GM12878 (cell line): ENCODE results near the gene ENTREP3. TPM values are rescaled to one million over a fixed set of nuclear protein-coding genes. Genes with fewer than 3 reads are reported as not detected.
"Not testable (repeated sequence)": the region's sequence is repeated elsewhere in the genome, so short reads cannot be mapped to it uniquely, and the experiment has no call there.

Source experiments
- ATAC-seq: fragments of 200-7000 bp; cut with Tn5 transposase; 3 replicates; pipeline ENCODE4 v1.9.1; 2020; ENCODE audit warnings: mild to moderate bottlenecking, moderate library complexity
- BruUV-seq: library from RNA; stranded (reverse); fragments of 400-500 nt; replicated peaks from 2 replicates; lab custom pipeline; 2021; lab: Mats Ljungman, UMichigan
- CTCF ChIA-PET: fragments of 300-600 bp; sonication (Branson Sonifier 250); formaldehyde crosslinking; extraction: SDS; loops from one replicate; lab custom pipeline; 2021; ENCODE audit warnings: inconsistent platforms; lab: Yijun Ruan, JAX
- POLR2A ChIA-PET: fragments of 350-600 bp; formaldehyde crosslinking; extraction: SDS; loops from one replicate; lab custom pipeline; 2021; ENCODE audit warnings: inconsistent platforms; lab: Charles Lee
- RAD21 ChIA-PET: fragments of 300-600 bp; sonication (Branson Sonifier 250); formaldehyde crosslinking; loops from one replicate; lab custom pipeline; 2023; ENCODE audit warnings: antibody characterized with exemption; ENCODE audit not compliant: unreplicated experiment; lab: Charles Lee
- SMC1A ChIA-PET: fragments of 300-600 bp; sonication (Branson Sonifier 250); formaldehyde crosslinking; loops from one replicate; lab custom pipeline; 2023; ENCODE audit not compliant: unreplicated experiment, uncharacterized antibody; lab: Charles Lee
- DNase-seq: peaks from one replicate; pipeline ENCODE4 v3.0.0-alpha.2; 2011; ENCODE audit warnings: low read depth, low spot score
- FAIRE-seq: peaks from 3 replicates; lab custom pipeline; 2011; peaks lifted over from hg19 to GRCh38; lab: Jason Lieb, UNC
- H2AFZ ChIP-seq: 2 replicates; pipeline ENCODE4 v1.6.0; 2011; ENCODE audit warnings: low read depth, low read length, control low read depth; ENCODE audit not compliant: control insufficient read depth
- H3K27ac ChIP-seq: 2 replicates; pipeline ENCODE4 v1.5.1; 2011; ENCODE audit warnings: control low read depth; ENCODE audit not compliant: control insufficient read depth, insufficient read depth
- H3K27me3 ChIP-seq, 2 experiments: replicated peaks in 1 of 2; 2 replicates each; pipeline versions ENCODE4 v1.6.0 to v1.6.1; 2011; ENCODE audit warnings: low read length in 1 of 2; ENCODE audit not compliant: control insufficient read depth in 2 of 2, insufficient read depth in 2 of 2
- H3K36me3 ChIP-seq, 2 experiments: 2 replicates each; pipeline ENCODE4 v1.5.1; 2011; ENCODE audit warnings: low read length in 1 of 2; ENCODE audit not compliant: control insufficient read depth in 2 of 2, insufficient read depth in 2 of 2
- H3K4me1 ChIP-seq: 2 replicates; pipeline ENCODE4 v1.6.1; 2011; ENCODE audit warnings: mild to moderate bottlenecking, low read length, moderate library complexity, mixed read lengths; ENCODE audit not compliant: control insufficient read depth, insufficient read depth
- H3K4me2 ChIP-seq: 2 replicates; pipeline ENCODE4 v1.6.0; 2011; ENCODE audit warnings: control low read depth; ENCODE audit not compliant: control insufficient read depth, insufficient read depth
- H3K4me3 ChIP-seq: fragments of 200-600 bp; sonication (generic); 2 replicates; pipeline ENCODE4 v1.5.1; 2016
- H3K79me2 ChIP-seq: 2 replicates; pipeline ENCODE4 v1.6.0; 2011; ENCODE audit warnings: low read length; ENCODE audit not compliant: control insufficient read depth, insufficient read depth
- H3K9ac ChIP-seq: 2 replicates; pipeline ENCODE4 v1.8.0; 2011; ENCODE audit warnings: low read length, control low read depth, mixed read lengths; ENCODE audit not compliant: control insufficient read depth, insufficient read depth
- H3K9me3 ChIP-seq: replicated peaks from 3 replicates; pipeline ENCODE4 v1.5.1; 2011; ENCODE audit warnings: mild to moderate bottlenecking, low read length; ENCODE audit not compliant: control insufficient read depth, insufficient read depth
- H4K20me1 ChIP-seq: 2 replicates; pipeline ENCODE4 v1.6.0; 2011; ENCODE audit not compliant: control insufficient read depth, insufficient read depth
- WGBS: methylation state at CpG from one replicate; pipeline ENCODE4 v1.1.6; 2016; ENCODE audit warnings: low lambda C conversion rate; ENCODE audit not compliant: insufficient replicate concordance, insufficient coverage; ENCODE audit errors: missing lambda C conversion rate; 5-methylcytosine and 5-hydroxymethylcytosine counted together
- in situ Hi-C: fragments of 300-500 bp; cut with MboI; formaldehyde crosslinking; loops from 9 replicates; pipeline ENCODE4 v1.14.3; 2018; ENCODE audit warnings: mixed read lengths
- intact Hi-C: fragments of 100-400 bp; cut with micrococcal nuclease; formaldehyde crosslinking; loops from one replicate; pipeline ENCODE4 v1.14.2; 2022; ENCODE audit not compliant: unreplicated experiment
- polyA plus RNA-seq, 11 experiments: library from polyadenylated mRNA; depleted of rRNA in 4 of 11; unstranded in 6 of 11; stranded (reverse) in 5 of 11; fragments of >200 nt; fragmentation: Nextera tagmentation in 4 of 11; fragmentation: Illumina TruSeq in 1 of 11; extraction: Ambion mirVana in 4 of 11; extraction: Trizol in 1 of 11; gene quantifications; 1 replicate in 1 of 11; 2 replicates in 10 of 11; pipeline versions ENCODE4 v1.2.1 to v1.2.3, GENCODE V29; 2011 to 2016; ENCODE audit warnings: inconsistent platforms in 2 of 11, missing spikeins in 2 of 11, low read depth in 1 of 11
- total RNA-seq, 4 experiments: library from RNA; depleted of rRNA in 3 of 4; stranded (reverse); fragments of >200 nt in 3 of 4; fragmentation: Illumina TruSeq in 1 of 4; extraction: Trizol in 1 of 4; gene quantifications; 2 replicates each; pipeline versions ENCODE4 v1.2.1 to v1.2.3, GENCODE V29; 2013 to 2021
- TF ChIP-seq, protein P1 (sequence below): fragments of 450-650 bp; IDR thresholded peaks from 2 replicates; pipeline ENCODE4 v1.6.1; 2017; ENCODE audit warnings: mild to moderate bottlenecking, moderate library complexity

ENTREP3 gene
- total and polyA plus RNA-seq, 10 of the 15 experiments (the other 5 are each of a cell fraction or from before 2014, with no cell fraction given): 1.7 to 31.8 (median 3.9) TPM

DNA sequence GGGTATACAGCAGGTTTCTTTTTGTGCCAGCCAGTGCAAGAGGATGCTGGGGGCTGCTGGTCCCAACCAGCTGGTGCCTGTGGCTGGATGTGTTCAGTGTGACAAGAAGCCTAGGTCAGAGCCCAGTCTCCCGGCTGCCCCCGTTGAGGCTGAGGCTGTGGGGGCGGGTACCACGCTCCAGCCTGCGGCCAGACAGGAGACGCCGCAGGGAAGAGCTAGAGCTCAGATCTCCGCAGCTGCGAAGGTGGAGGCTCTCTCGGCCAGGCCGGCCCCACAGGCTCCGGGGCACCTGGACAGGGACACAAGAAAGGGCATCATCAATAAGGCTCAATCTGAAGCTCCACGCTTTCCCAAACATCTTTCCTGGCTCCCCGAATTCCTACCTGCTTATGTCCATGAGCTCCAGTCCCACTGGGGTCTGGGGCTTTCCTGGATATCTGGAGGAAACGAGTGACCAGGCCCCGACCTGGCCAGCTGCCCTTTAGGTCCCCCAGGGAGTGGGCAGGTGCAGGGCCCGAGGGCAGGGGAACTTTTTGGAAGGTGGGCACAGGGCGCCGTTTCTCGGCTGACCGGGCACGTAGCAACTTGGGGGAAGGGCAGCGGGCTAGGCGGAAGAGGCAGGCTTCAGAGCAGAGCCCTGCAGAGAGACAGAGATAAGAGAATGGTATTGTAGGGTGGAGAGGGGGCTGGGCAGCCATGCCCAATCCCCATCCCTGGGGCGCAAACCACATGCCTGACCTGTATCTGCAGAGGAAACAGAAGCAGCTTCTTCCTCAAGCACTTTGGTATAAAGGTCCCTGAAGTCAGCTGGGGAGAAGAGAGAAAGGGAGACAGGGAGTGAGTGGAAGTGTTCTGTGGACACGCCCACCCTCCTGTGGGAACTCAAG, 7.4 kb downstream of the ENTREP3 start (continued):
- TF ChIP-seq, protein P1, sequence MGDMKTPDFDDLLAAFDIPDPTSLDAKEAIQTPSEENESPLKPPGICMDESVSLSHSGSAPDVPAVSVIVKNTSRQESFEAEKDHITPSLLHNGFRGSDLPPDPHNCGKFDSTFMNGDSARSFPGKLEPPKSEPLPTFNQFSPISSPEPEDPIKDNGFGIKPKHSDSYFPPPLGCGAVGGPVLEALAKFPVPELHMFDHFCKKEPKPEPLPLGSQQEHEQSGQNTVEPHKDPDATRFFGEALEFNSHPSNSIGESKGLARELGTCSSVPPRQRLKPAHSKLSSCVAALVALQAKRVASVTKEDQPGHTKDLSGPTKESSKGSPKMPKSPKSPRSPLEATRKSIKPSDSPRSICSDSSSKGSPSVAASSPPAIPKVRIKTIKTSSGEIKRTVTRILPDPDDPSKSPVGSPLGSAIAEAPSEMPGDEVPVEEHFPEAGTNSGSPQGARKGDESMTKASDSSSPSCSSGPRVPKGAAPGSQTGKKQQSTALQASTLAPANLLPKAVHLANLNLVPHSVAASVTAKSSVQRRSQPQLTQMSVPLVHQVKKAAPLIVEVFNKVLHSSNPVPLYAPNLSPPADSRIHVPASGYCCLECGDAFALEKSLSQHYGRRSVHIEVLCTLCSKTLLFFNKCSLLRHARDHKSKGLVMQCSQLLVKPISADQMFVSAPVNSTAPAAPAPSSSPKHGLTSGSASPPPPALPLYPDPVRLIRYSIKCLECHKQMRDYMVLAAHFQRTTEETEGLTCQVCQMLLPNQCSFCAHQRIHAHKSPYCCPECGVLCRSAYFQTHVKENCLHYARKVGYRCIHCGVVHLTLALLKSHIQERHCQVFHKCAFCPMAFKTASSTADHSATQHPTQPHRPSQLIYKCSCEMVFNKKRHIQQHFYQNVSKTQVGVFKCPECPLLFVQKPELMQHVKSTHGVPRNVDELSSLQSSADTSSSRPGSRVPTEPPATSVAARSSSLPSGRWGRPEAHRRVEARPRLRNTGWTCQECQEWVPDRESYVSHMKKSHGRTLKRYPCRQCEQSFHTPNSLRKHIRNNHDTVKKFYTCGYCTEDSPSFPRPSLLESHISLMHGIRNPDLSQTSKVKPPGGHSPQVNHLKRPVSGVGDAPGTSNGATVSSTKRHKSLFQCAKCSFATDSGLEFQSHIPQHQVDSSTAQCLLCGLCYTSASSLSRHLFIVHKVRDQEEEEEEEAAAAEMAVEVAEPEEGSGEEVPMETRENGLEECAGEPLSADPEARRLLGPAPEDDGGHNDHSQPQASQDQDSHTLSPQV: no peak

DNA sequence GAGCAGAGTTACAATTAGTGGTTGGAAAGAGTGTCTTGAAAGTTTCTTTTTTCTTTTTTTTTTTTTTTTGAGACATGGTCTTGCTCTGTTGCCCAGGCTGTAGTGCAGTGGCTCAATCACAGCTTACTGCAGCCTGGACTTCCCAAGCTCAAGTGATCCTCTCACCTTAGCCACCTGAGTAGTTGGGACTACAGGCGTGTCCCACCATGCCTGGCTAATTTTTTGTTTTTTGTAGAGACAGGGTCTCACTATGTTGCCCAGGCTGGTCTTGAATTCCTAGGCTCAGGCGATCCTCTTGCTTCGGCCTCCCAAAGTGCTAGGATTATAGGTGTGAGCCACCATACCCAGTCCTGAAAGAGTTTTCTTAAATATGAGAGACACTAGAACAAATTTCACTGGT, 8.5 kb downstream of the ENTREP3 start:
- H3K36me3 ChIP-seq, in situ Hi-C loops, H4K20me1 ChIP-seq, H3K4me3 ChIP-seq, H3K27me3 ChIP-seq, H3K27ac ChIP-seq, ATAC-seq, H2AFZ ChIP-seq, RAD21 ChIA-PET, H3K9me3 ChIP-seq, FAIRE-seq, intact Hi-C loops, DNase-seq, BruUV-seq, H3K9ac ChIP-seq, H3K4me2 ChIP-seq: not testable (repeated sequence)
- SMC1A ChIA-PET: interaction anchor here (1.0 kb wide), 1 partner anchor 59 kb away, joined by 3 read pairs; no protein-coding TSS in a partner anchor
- WGBS: 100% methylated on average over 3 of the region's 3 CpGs
- H3K79me2 ChIP-seq: peaks cover 13% of the 10 kb centered on the region
- POLR2A ChIA-PET: interaction anchor here (0.6 to 1.3 kb wide), 2 partner anchors 70 to 77 kb away, joined by 3 read pairs; no protein-coding TSS in a partner anchor
- peaks cover 10% of the 10 kb centered on the region for H3K4me1 ChIP-seq
- CTCF ChIA-PET: interaction anchor here (1.1 to 1.8 kb wide), 4 partner anchors 40 to 74 kb away, joined by 3 to 5 read pairs (median 3); partner anchors contain the start of gene KRTCAP2
